Measurements from ENCODE around the gene SEC63. TPM values are rescaled to one million over a fixed set of nuclear protein-coding genes. Genes with fewer than 3 reads are reported as not detected.
A peak's percentile ranks its signal among the peaks of the same experiment; 100 is the strongest.
"Not testable (repeated sequence)": the region's sequence is repeated elsewhere in the genome, so short reads cannot be mapped to it uniquely, and the experiment has no call there.

SEC63 gene
- total RNA-seq, 2 experiments from 2014 or later = 91.9 to 105 TPM

GRCh38 chr6:107957308-107957908, 600 bp downstream of the SEC63 start:
- H3K36me3 Mint-ChIP-seq = peaks cover 30% of the 10 kb centered on the region
- H3K27me3 Mint-ChIP-seq = no peaks in the 10 kb centered on the region
- H3K4me3 Mint-ChIP-seq = peak overlapping the region; percentile 97
- H3K4me1 Mint-ChIP-seq = peaks cover 24% of the 10 kb centered on the region
- peak; percentile 62 for DNase-seq
- H3K9me3 Mint-ChIP-seq = no peaks in the 10 kb centered on the region
- H3K27ac Mint-ChIP-seq = peak overlapping the region; percentile 98

- H3K9me3 Mint-ChIP-seq = no peaks in the 10 kb centered on the region
- H3K27ac Mint-ChIP-seq = peak overlapping the region; percentile 98
- H3K4me3 Mint-ChIP-seq = peak overlapping the region; percentile 97
- DNase-seq = no peak
- peaks cover 30% of the 10 kb centered on the region for H3K36me3 Mint-ChIP-seq
- peaks cover 26% of the 10 kb centered on the region for H3K4me1 Mint-ChIP-seq
- no peaks in the 10 kb centered on the region for H3K27me3 Mint-ChIP-seq
These were observed 1.3 kb downstream of the SEC63 start for GRCh38 chr6:107956586-107957307.

GRCh38 chr6:107956181-107956580, 1.8 kb downstream of the SEC63 start:
- Mint-ChIP-seq H3K4me1 (peaks cover 29% of the 10 kb centered on the region), H3K36me3 (peaks cover 30% of the 10 kb centered on the region), H3K9me3 (no peaks in the 10 kb centered on the region), H3K27ac (peak overlapping the region; percentile 98), H3K27me3 (no peaks in the 10 kb centered on the region), H3K4me3 (peak overlapping the region; percentile 97)
- DNase-seq = no peak

GRCh38 chr6:107953858-107954414, 4.1 kb downstream of the SEC63 start:
- not testable (repeated sequence) for DNase-seq, H3K9me3 Mint-ChIP-seq, H3K27ac Mint-ChIP-seq, H3K27me3 Mint-ChIP-seq, H3K4me3 Mint-ChIP-seq
- Mint-ChIP-seq H3K4me1 (peaks cover 38% of the 10 kb centered on the region), H3K36me3 (peaks cover 34% of the 10 kb centered on the region)

GRCh38 chr6:107943626-107944439, 14.2 kb downstream of the SEC63 start:
- H3K9me3 Mint-ChIP-seq = no peaks in the 10 kb centered on the region
- no peak overlapping the region for H3K4me3 Mint-ChIP-seq
- DNase-seq = no peak
- H3K36me3 Mint-ChIP-seq = peaks cover 16% of the 10 kb centered on the region
- H3K27ac Mint-ChIP-seq = peak overlapping the region; percentile 12
- H3K4me1 Mint-ChIP-seq = peaks cover 49% of the 10 kb centered on the region
- no peaks in the 10 kb centered on the region for H3K27me3 Mint-ChIP-seq

- Mint-ChIP-seq H3K4me1 (peaks cover 36% of the 10 kb centered on the region), H3K4me3 (no peak overlapping the region), H3K9me3 (peaks cover 3% of the 10 kb centered on the region), H3K27me3 (no peaks in the 10 kb centered on the region), H3K27ac (no peak overlapping the region), H3K36me3 (peaks cover 20% of the 10 kb centered on the region)
- no peak for DNase-seq
These were observed 15.9 kb downstream of the SEC63 start for GRCh38 chr6:107942142-107942541.

GRCh38 chr6:107941627-107942026, 16.4 kb downstream of the SEC63 start:
- no peaks in the 10 kb centered on the region for H3K27me3 Mint-ChIP-seq
- peaks cover 20% of the 10 kb centered on the region for H3K36me3 Mint-ChIP-seq
- no peak overlapping the region for H3K27ac Mint-ChIP-seq

GRCh38 chr6:107941199-107941598, 16.8 kb downstream of the SEC63 start:
- DNase-seq = no peak
- Mint-ChIP-seq H3K4me1 (peaks cover 36% of the 10 kb centered on the region), H3K27me3 (no peaks in the 10 kb centered on the region), H3K36me3 (peaks cover 21% of the 10 kb centered on the region), H3K9me3 (peaks cover 3% of the 10 kb centered on the region), H3K4me3 (no peak overlapping the region), H3K27ac (no peak overlapping the region)

More at GRCh38 chr6:107941627-107942026, 16.4 kb downstream of the SEC63 start:
- H3K4me3 Mint-ChIP-seq = no peak overlapping the region
- peaks cover 3% of the 10 kb centered on the region for H3K9me3 Mint-ChIP-seq
- H3K4me1 Mint-ChIP-seq = peaks cover 35% of the 10 kb centered on the region
- DNase-seq = no peak

GRCh38 chr6:107936910-107937292, 21.1 kb downstream of the SEC63 start:
- H3K36me3 Mint-ChIP-seq = peaks cover 40% of the 10 kb centered on the region
- DNase-seq, H3K27ac Mint-ChIP-seq: not testable (repeated sequence)

GRCh38 chr6:107936162-107936909, 21.7 kb downstream of the SEC63 start:
- Mint-ChIP-seq H3K36me3 (peaks cover 46% of the 10 kb centered on the region), H3K27ac (no peak overlapping the region), H3K9me3 (peaks cover 3% of the 10 kb centered on the region), H3K27me3 (no peaks in the 10 kb centered on the region), H3K4me3 (no peak overlapping the region), H3K4me1 (peaks cover 23% of the 10 kb centered on the region)
- DNase-seq = no peak

More at GRCh38 chr6:107936910-107937292, 21.1 kb downstream of the SEC63 start:
- not testable (repeated sequence) for H3K9me3 Mint-ChIP-seq, H3K4me3 Mint-ChIP-seq, H3K27me3 Mint-ChIP-seq
- peaks cover 20% of the 10 kb centered on the region for H3K4me1 Mint-ChIP-seq

- Mint-ChIP-seq H3K4me1 (peaks cover 14% of the 10 kb centered on the region), H3K36me3 (peaks cover 49% of the 10 kb centered on the region)
- DNase-seq, H3K27me3 Mint-ChIP-seq, H3K4me3 Mint-ChIP-seq, H3K27ac Mint-ChIP-seq, H3K9me3 Mint-ChIP-seq: not testable (repeated sequence)
These were observed 23.8 kb downstream of the SEC63 start for GRCh38 chr6:107934229-107934628.

GRCh38 chr6:107932580-107932979, 25.4 kb downstream of the SEC63 start:
- Mint-ChIP-seq H3K27me3 (no peaks in the 10 kb centered on the region), H3K9me3 (peaks cover under 1% of the 10 kb centered on the region), H3K27ac (no peak overlapping the region), H3K4me3 (no peak overlapping the region), H3K36me3 (peaks cover 42% of the 10 kb centered on the region), H3K4me1 (peaks cover 16% of the 10 kb centered on the region)
- DNase-seq = no peak

- Mint-ChIP-seq H3K36me3 (peaks cover 41% of the 10 kb centered on the region), H3K9me3 (no peaks in the 10 kb centered on the region), H3K27me3 (no peaks in the 10 kb centered on the region), H3K4me1 (peaks cover 16% of the 10 kb centered on the region), H3K4me3 (no peak overlapping the region), H3K27ac (no peak overlapping the region)
- DNase-seq = no peak
These were observed 26.1 kb downstream of the SEC63 start for GRCh38 chr6:107931894-107932293.

- H3K4me1 Mint-ChIP-seq = peaks cover 12% of the 10 kb centered on the region
- H3K36me3 Mint-ChIP-seq = peaks cover 43% of the 10 kb centered on the region
- H3K27me3 Mint-ChIP-seq = no peaks in the 10 kb centered on the region
- no peaks in the 10 kb centered on the region for H3K9me3 Mint-ChIP-seq
- DNase-seq = no peak
- H3K4me3 Mint-ChIP-seq = no peak overlapping the region
- no peak overlapping the region for H3K27ac Mint-ChIP-seq
These were observed 29.0 kb downstream of the SEC63 start for GRCh38 chr6:107928984-107929383.
